Lower leg skin (tissue), 3 donors: ENCODE measurements around the gene DDX56.

Experiments used
- CTCF ChIP-seq, 3 donors: fragments of 450-650 bp; IDR thresholded peaks; one replicate each; pipeline ENCODE4 v1.5.1; 2016; ENCODE audit warnings: antibody characterized with exemption in 3 of 3, mild to moderate bottlenecking in 3 of 3, moderate library complexity in 2 of 3
- POLR2A ChIP-seq, 2 donors: fragments of 450-650 bp; IDR thresholded peaks; one replicate each; pipeline ENCODE4 v1.6.1; 2016 to 2017; ENCODE audit warnings: antibody characterized with exemption in 2 of 2, mild to moderate bottlenecking in 1 of 2, moderate library complexity in 1 of 2

- no peak for TF ChIP-seq CTCF (IDR thresholded peaks at IDR 0.05)
- TF ChIP-seq POLR2A (IDR thresholded peaks at IDR 0.05): no peak
Measured at GRCh38 chr7:44617225-44617890, 43.6 kb upstream of the DDX56 start.
